ENCODE data around the gene UFSP1.
"Not testable (repeated sequence)": the region's sequence is repeated elsewhere in the genome, so short reads cannot be mapped to it uniquely, and the experiment has no call there.

Gene UFSP1

DNA sequence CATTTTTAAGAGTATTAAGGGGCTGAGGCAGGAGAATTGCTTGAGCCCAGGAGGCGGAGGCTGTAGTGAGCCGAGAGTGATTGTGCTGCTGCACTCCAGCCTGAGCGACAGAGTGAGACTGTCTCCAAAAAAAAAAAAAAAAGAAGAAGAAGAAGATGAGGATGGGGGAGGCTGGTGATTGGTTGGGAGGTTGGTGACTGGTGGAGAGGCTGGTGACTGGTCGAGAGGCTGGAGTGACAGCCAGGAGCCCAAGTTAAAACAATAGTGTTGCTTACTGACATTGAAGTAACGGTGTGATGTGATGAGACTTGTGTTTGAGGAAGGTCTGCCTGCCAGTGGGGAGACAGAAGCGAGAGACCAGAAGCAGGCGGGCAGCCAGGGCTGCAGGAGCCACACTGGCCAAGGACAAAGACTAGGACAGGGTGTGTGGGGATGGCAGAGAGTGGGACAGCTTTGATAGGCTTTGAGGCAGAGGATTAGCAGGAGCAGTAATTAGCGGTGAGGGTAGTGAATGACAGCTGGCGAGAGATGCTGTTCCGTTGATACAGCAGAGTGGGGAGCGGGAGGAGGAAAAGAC, 9.7 kb downstream of the UFSP1 start:
- no peak for DNase-seq

DNA sequence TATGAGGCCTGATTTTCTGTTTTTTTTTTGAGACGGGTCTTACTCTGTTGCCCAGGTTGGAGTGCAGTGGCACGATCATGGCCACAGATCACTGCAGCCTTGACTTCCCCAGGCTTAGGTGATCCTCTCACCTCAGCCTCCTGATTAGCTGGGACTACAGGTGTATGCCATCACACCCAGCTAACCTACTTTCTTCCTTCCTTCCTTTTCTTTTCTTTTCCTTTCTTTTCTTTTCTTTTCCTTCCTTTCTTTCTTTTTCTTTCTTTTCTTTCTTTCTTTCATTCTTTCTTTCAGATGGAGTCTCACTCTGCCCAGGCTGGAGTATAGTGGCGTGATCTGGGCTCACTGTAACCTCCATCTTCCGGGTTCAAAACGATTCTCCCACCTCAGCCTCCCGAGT, 10.8 kb downstream of the UFSP1 start:
- DNase-seq = no peak

DNA sequence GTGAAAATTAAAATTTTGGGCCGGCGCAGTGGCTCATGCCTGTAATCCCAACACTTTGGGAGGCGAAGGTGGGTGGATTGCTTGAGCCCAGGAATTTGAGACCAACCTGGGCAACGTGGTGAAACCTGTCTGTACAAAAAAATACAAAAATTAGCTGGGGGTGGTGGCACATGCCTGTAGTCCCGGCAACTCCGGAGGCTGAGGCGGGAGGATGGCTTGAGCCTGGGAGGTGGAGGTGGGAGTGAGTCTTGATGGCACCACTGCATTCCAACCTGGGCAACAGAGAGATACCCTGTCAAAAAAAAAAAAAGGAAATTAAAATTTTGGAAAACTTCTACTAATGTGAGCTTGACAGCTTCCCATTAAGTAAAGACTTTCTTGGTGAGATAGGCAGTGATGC, 11.5 kb downstream of the UFSP1 start:
- DNase-seq = no peak

DNA sequence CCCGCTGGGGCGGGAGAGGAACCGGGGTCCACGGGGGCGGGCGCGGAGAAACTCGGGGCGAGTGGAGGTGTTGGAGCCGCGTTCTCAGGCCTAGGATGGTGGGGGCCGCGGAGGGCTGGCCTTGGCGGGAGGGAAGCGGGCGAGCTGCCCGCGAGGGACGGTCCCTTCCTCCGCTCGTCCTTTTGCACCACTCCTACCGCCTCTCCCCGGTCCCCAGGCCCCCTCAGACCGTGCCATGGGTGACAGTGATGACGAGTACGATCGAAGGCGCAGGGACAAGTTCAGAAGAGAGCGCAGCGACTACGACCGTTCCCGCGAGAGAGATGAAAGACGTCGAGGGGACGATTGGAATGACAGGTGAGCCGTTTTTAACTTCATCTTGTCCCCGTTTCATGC, 14.2 kb downstream of the UFSP1 start:
- DNase-seq = no peak

DNA sequence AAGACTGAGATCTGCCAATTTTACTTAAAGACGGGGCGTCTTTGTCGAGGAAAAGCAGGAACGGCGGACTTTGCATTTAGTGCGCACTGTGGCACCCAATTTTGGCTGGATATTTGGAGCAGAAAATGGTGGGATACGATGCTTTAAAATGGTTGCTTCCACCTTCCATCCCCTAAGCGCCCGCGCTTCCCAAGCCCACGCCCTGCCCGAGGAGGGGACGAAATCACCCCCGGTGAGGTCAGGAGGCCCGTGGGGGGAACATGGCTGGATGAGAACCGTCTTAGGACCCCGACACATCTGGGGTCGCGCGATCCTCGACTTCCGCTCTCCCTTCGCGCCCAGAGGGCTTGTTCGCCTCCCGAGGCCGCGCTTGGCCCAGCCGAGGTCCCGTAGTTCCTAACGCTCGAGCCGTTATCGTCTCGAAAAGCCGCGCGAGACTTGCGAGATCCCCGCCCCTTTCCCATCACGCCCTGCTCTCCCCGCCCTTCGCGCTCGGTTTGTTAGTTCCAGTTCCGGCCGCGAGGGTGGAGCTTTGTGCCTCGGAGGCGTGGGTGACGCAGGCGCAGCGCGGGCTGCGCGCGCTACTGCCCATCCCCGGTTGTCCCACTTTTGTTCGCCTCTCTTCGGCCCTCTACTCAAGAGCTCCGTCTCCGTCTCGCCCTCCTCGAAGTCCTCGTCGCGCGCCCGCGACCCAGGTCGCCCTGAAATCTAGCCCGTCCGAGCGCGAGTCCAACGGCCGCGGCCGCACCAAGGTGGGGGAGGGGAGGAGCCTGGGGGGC, 14.7 kb downstream of the UFSP1 start, which contains the start of gene SRRT:
SRRT (plus strand) TSS at position 527 of the 779 bp plus-strand sequence. CDS start 488 bp downstream, outside the sequence.
- DNase-seq = peak; percentile 98

DNA sequence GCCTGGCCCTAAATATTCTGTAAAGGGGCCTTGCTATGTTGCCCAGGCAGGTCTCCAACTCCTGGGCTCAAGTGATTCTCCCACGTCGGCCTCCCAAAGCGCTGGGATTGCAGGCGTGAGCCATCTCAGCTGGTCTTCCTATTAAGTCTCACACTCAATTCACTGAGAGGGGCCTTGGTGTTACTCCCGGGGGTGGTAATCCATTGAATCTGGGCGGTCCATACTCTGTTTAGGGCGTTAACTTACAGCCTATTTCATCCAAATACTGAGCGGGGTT, 15.3 kb downstream of the UFSP1 start:
- DNase-seq = no peak

DNA sequence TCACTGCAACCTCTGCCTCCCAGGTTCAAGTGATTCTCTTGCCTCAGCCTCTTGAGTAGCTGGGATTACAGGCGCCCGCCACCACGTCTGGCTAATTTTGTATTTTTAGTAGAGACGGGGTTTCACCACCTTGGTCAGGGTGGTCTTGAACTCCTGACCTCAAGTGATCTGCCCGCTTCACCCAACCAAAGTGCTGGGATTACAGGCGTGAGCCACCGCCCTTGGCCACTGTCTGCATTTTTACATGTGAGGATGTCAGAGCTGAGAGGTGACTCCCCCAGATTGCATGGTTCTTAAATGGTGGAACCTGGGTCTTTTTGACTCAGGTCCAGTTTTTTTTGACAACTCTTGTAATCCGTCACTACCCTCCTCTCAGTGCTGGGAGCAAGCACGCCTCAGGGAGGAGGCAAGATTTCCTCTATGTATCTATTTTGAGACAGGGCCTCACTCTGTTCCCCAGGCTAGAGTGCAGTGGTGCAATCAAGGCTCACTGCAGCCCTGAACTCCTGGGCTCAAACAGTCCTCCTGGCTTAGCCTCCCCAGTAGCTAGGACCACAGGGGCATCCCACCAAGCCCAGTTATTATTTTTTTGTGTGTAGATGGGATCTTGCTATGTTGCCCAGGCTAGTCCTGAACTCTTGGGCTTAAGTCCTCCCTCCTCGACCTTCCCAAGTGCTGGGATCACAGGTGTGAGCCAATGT, 15.8 kb downstream of the UFSP1 start:
- DNase-seq = no peak

DNA sequence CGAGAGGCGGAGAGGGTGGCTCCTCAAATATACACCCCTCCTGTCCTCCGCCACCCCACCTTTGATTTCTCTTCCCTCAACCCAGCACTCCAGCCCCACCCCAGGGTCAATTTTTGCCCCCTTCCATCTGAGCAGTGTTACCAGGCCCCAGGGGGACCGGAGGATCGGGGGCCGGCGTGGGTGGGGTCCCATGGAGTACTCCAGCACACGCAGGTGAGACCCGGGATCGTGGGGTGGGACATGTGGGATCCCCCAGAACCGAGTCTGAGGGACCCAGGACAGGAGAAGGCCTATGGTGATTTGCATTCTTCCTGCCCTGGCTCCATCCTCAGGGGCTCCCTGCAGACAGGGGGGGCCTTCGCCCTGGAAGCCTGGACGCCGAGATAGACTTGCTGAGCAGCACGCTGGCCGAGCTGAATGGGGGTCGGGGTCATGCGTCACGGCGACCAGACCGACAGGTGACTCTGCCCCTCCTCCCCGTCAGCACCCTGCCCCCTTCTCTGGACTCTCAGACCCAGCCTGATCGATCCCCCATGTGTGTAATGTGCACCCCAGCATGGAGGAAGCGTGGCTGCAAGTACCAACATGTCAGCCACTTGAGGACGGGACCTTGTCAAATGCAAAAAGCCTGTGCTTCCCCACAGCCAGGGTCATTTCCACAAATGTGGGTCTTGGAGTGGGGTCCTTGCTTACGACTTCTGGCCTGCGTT, 21.6 kb downstream of the UFSP1 start:
- DNase-seq = no peak

DNA sequence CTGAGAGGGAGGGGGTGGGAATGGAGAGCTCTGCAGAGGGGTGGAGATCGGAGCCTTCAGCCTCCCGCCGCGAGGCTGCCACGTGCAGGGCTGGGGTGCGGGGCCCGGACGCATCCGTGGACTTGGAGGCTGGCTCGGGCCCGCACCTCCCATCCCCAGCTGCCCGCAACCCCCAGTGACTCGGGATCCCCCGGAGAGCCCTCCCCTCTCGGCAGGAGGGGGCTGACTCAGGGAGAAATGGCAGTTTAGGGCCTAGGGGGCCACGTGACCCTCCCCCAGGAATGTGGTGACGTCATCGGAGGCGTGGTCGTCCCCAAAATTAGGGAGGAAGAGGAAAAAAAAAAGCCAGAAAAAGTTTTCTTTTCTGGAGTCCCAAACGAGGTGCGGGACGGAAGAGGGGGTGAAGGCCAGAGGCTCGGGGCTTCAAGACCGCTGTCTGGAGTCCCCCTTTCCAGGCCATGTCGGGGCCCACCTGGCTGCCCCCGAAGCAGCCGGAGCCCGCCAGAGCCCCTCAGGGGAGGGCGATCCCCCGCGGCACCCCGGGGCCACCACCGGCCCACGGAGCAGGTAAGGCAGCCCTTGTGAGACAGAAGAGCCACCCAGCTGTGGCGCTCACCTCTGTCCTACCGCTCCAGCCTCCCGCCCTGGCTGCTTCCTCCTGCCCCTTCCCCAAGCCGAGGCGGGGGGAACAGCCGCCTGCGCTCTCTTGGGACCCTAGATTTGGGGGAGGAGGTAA, 22.3 kb downstream of the UFSP1 start, which contains the start of gene TRIP6:
TRIP6 (plus strand) TSS at position 348 of the 736 bp plus-strand sequence; CDS start at position 459, 111 bp downstream.
- DNase-seq = peak; percentile 96

DNA sequence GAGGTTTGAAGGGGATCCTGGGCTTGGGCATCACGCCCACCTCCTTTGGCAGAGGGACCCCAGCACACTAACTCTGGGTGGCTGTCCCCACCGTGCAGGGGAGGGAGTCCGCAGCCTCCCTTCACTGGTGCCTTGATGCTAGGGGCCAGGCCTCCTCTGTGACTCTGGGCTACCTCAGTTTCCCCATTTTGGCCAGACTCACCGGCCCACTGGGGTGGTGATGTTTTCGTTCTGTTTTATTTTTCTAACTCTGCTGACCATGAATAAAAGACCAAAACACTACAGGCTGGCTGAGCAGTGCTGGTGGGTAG, 22.8 kb downstream of the UFSP1 start:
- no peak for DNase-seq

DNA sequence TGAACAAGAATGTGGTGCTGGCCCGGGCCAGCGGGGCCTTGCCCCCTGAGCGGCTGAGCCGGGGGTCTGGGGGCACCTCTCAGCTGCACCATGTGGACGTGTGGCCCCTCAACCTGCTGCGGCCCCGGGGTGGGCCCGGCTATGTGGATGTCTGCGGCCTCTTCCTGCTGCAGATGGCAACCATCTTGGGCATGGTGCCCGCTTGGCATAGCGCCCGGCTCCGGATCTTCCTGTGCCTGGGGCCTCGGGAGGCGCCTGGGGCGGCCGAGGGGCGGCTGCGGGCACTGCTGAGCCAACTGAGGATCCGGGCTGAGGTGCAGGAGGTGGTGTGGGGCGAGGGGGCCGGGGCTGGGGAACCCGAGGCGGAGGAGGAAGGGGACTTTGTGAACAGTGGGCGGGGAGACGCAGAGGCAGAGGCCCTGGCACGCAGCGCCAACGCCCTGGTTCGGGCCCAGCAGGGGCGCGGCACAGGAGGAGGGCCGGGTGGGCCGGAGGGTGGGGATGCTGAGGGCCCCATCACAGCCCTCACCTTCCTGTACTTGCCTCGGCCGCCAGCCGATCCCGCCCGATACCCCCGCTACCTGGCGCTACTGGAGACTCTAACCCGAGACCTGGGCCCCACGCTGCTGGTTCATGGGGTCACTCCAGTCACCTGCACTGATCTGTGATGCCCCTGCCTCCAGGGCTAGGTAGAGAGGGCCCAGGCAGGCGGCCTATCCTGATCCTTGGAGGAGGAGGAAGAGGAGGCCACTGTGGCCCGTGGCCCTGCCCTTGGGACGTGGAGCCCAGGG, 23.4 kb downstream of the UFSP1 start:
- peak; percentile 71 for DNase-seq

DNA sequence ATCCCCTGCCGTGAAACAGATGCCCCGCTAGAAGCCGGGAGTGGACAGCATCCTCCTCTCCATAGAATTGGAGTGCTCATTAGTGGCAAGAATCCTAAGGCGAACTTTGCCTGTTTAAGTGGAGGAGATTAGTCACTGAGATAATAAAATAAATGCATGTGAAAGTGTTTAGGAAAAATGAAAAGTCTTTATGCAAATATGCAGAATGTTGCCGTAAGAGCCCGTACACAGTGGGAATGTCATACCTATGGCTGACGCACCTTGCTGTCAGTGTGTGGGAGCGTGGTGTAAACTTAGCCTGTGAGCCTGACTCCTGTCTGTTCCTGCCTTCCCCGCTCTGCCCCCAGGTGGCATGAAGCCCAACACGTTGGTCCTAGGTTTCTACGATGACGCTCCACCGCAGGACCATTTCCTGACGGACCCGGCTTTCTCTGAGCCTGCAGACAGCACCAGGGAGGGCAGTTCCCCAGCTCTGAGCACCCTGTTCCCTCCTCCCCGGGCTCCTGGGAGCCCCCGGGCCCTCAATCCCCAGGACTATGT, 24.1 kb downstream of the UFSP1 start:
- DNase-seq = peak; percentile 57

DNA sequence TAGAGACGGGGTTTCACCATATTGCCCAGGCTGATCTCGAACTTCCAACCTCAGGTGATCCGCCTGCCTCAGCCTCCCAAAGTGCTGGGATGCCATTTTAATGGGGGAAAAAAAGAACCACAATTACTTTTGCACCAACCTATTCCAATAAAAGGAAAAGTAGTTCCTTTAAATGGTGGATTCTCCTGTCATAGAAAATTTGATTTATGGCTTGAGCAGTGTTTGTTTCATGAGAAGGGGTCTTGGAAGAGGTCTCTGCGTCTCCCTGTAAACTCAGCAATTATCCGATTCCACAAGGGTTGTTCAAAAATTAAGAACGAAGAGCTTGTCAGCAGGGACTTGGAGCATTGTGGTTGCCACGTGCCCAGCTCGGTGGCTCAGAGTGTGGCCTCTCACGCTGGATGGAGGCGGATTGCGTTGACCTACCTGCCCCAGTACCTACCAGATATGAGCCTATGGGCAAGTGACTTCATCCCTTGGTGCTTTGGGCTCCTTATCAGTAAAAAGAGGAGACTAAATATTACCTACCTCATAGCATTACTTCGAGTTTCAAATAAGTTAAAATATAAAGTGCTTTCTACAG, 25.2 kb downstream of the UFSP1 start:
- DNase-seq = no peak

DNA sequence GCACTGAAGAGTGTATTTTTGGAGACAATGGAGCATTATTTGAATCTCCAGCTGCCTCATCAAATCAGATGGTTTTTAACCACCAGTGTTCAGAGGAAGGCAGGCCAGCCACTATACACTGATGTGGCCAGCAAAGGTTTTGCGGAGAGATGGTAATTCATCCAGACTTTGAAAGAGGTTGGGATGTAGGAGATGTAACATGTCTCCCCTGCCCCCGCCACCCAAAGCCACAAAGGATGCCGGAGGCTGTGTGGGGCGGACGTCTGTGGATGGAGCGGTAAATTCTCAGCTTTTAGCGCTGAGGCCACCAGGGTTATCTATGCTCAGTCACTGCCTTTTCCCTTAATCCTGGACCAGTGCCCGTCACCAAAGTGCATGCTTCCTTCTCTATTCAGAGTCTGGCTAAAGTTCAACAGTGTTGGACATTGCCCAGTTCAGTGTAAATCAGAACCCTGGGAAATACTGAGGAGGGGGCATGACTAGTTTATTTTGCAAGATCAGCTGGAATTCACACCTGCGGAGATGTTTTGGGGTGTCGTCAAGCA, 26.0 kb downstream of the UFSP1 start:
- no peak for DNase-seq

DNA sequence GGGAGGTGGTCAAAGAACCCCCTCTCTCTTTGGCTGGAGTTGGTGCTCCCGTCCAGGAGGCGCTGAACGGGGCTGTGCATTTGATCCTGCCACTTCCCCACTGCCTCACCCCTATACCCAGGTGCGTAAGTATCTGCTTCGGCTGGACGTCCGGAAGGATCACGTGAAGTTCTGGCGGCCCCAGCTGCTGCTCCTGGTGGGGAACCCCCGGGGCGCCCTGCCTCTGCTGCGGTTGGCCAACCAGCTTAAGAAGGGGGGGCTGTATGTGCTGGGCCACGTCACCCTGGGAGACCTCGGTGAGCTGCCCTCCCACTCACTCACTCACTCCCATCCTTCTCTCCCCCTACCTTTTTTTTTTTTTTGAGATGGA, 27.9 kb downstream of the UFSP1 start:
- no peak for DNase-seq

DNA sequence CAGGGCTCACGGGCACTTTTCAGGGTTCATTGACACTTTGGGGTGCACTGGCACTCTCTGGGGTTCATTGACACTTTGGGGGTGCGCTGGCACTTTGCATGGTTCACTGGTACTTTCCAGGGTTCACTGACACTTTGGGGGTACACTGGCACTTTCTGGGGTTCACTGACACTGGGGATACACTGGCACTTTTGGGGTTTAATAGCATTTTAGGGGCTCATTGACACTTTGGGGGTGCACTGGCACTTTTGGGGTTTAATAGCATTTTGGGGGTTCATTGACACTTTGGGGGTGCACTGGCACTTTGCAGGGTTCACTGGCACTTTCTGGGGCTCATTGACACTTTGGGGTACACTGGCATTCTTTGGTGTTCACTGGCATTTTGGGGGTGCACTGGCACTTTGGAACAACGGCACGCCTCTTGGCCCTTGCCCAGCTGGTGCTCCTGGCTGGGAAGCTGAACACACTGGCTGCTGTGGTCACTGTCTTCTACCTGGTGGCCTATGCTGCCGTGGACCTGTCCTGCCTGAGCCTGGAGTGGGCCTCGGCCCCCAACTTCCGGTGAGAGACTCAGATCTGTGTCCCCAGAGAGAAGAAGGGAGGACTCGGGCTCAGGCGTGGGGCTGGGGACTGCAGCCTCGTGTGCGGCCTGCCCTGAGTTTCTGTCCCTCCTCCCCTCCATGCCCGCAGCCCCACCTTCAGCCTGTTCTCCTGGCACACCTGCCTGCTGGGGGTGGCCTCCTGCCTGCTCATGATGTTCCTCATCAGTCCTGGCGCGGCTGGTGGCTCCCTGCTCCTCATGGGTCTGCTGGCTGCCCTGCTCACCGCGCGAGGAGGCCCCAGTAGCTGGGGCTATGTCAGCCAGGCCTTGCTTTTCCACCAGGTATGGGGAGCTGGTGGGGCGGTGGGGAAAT, 28.6 kb downstream of the UFSP1 start:
- no peak for DNase-seq

DNA sequence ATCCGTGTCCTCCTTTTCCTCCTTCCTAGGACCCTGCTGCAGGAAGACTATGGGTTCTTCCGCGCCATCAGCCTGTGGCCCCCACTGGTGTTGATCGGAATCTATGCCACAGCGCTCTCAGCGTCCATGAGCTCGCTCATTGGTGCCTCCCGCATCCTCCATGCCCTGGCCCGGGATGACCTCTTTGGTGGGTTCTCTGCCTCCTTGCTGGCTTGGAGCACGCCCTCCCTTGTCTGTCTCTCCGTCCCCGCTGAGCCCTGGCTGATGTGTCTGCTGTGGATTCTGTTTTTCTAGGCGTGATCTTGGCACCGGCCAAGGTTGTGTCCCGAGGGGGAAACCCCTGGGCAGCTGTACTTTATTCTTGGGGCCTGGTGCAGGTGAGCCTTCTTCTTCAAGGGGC, 29.7 kb downstream of the UFSP1 start:
- no peak for DNase-seq

DNA sequence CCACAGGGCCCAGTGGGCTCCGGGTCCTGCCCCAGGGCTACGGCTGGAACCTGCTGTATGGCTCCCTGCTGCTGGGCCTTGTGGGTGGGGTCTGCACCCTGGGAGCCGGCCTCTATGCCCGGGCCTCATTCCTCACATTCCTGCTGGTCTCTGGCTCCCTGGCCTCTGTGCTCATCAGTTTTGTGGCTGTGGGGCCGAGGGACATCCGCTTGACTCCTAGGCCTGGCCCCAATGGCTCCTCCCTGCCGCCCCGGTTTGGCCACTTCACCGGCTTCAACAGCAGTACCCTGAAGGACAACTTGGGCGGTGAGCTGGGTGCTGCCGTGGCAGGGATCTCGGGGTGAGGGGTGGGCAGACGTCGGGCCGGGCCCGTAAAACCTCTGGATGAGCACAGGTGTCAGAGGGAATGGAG, 32.6 kb downstream of the UFSP1 start:
- no peak for DNase-seq

DNA sequence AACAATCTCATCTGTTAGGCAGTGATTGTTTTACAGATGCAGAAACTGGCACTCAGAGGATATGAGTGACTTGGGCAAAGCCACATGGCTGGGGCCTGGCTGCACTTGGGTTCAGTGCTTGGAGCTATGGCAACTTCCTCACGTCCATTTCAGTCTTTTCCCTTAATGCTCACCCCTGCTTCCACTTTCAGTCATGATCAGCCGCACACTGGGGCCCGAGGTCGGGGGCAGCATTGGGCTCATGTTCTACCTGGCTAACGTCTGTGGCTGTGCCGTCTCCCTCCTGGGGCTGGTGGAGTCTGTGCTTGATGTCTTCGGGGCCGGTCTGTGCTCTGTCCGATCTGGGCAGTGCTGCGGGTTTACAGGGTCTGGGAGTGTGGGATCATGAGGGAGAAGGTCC, 34.0 kb downstream of the UFSP1 start:
- DNase-seq = no peak

DNA sequence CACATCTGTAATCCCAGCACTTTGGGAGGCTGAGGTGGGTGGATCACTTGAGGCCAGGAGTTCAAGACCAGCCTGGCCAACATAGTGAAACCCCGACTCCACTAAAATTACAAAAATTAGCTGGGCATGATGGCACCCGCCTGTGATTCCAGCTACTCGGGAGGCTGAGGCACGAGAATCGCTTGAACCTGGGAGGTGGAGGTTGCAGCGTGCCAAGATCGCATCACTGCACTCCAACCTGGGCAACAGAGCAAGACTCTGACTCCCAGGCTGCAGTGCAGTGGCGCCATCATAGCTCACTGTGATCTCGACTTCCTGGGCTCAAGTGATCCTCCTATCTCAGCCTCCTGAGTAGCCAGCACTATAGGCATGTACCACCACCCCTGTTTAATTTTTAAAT, 34.6 kb downstream of the UFSP1 start:
- DNase-seq = not testable (repeated sequence)

Measured in EL (cell line).